Measurements from ENCODE around the gene ZBTB20. TPM values are rescaled to one million over a fixed set of nuclear protein-coding genes. Genes with fewer than 3 reads are reported as not detected.
A peak's percentile ranks its signal among the peaks of the same experiment; 100 is the strongest.

Gene ZBTB20
- total RNA-seq, 1 donor from 2014 or later, result 15.5 TPM

- TF ChIP-seq, protein P1, sequence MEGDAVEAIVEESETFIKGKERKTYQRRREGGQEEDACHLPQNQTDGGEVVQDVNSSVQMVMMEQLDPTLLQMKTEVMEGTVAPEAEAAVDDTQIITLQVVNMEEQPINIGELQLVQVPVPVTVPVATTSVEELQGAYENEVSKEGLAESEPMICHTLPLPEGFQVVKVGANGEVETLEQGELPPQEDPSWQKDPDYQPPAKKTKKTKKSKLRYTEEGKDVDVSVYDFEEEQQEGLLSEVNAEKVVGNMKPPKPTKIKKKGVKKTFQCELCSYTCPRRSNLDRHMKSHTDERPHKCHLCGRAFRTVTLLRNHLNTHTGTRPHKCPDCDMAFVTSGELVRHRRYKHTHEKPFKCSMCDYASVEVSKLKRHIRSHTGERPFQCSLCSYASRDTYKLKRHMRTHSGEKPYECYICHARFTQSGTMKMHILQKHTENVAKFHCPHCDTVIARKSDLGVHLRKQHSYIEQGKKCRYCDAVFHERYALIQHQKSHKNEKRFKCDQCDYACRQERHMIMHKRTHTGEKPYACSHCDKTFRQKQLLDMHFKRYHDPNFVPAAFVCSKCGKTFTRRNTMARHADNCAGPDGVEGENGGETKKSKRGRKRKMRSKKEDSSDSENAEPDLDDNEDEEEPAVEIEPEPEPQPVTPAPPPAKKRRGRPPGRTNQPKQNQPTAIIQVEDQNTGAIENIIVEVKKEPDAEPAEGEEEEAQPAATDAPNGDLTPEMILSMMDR (IDR thresholded peaks at IDR 0.05), result no peak
- no peak overlapping the region for H3K27ac Mint-ChIP-seq (ENCODE audit: unreplicated experiment)
- no peaks in the 10 kb centered on the region for H3K36me3 Mint-ChIP-seq (ENCODE audit: low read depth)
- no peak for DNase-seq (ENCODE audit: low spot score)
- peaks cover 24% of the 10 kb centered on the region for H3K4me1 Mint-ChIP-seq (ENCODE audit: low read depth)
- H3K27me3 Mint-ChIP-seq (ENCODE audit: low read depth), result no peaks in the 10 kb centered on the region
- H3K4me3 Mint-ChIP-seq (ENCODE audit: unreplicated experiment), result no peak overlapping the region
- H3K9me3 Mint-ChIP-seq (ENCODE audit: low read depth), result no peaks in the 10 kb centered on the region
Measured at GRCh38 chr3:114758831-114759699, 388.0 kb downstream of the ZBTB20 start.

- Mint-ChIP-seq H3K36me3 (ENCODE audit: low read depth) (no peaks in the 10 kb centered on the region), H3K27ac (ENCODE audit: unreplicated experiment) (no peak overlapping the region), H3K4me3 (ENCODE audit: unreplicated experiment) (no peak overlapping the region), H3K4me1 (ENCODE audit: low read depth) (peaks cover 20% of the 10 kb centered on the region), H3K9me3 (ENCODE audit: low read depth) (no peaks in the 10 kb centered on the region), H3K27me3 (ENCODE audit: low read depth) (no peaks in the 10 kb centered on the region)
- TF ChIP-seq, protein P1 (IDR thresholded peaks at IDR 0.05), result no peak
- DNase-seq (ENCODE audit: low spot score), result no peak
Measured at GRCh38 chr3:114756506-114757279, 390.4 kb downstream of the ZBTB20 start.

GRCh38 chr3:114746502-114746901 is 400.6 kb downstream of the ZBTB20 start:
- DNase-seq (ENCODE audit: low spot score), result no peak
- H3K27ac Mint-ChIP-seq (ENCODE audit: unreplicated experiment), result peak overlapping the region; percentile 51
- H3K4me3 Mint-ChIP-seq (ENCODE audit: unreplicated experiment), result no peak overlapping the region
- no peaks in the 10 kb centered on the region for H3K9me3 Mint-ChIP-seq (ENCODE audit: low read depth)
- no peaks in the 10 kb centered on the region for H3K27me3 Mint-ChIP-seq (ENCODE audit: low read depth)
- TF ChIP-seq, protein P1 (IDR thresholded peaks at IDR 0.05), result no peak
- peaks cover 21% of the 10 kb centered on the region for H3K4me1 Mint-ChIP-seq (ENCODE audit: low read depth)
- H3K36me3 Mint-ChIP-seq (ENCODE audit: low read depth), result no peaks in the 10 kb centered on the region

DNA sequence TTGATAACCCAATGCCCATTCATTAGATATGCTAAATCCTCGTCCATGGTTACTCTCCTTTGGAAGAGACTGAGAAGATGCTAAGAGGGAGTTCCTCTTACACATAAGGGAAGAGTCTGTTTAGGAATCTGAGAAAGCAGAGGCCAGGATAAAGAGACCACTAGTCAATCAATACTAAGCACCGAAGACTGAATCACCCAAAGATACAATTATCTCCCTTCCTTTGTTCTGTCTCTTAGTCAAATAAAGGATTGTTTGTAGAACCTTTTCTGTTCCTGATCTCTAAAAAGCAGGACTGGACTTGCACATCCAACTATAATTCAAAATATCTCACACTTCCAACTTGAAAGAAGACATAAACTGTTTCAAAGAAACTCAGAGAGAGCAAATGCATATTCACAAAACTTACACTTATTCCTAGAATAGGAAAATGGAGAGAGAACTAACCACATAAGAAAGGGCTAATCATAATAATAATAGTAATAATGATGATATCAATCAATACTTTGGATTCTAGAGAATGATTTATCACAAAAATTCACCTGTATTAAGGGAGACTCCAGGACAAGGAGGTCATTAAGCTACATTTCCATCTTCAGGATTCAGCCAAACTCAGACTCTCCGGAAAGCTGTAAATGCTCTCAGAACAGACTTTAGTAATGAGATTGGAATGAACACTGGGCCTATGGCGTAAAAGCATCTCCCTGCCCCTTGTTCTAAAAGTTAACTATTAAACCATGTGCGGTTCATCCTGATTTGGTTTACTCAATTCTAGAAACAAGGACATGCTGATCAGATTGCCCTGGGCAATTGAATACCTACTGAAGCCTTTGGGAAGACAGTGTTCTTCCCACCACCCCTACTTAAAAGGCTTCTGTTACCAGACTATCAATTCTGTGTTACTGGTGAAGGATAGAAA is 401.5 kb downstream of the ZBTB20 start:
- Mint-ChIP-seq H3K4me1 (ENCODE audit: low read depth) (peaks cover 28% of the 10 kb centered on the region), H3K27ac (ENCODE audit: unreplicated experiment) (peak overlapping the region; percentile 86), H3K9me3 (ENCODE audit: low read depth) (peaks cover 3% of the 10 kb centered on the region), H3K4me3 (ENCODE audit: unreplicated experiment) (peak overlapping the region; percentile 54), H3K36me3 (ENCODE audit: low read depth) (no peaks in the 10 kb centered on the region), H3K27me3 (ENCODE audit: low read depth) (no peaks in the 10 kb centered on the region)
- no peak for DNase-seq (ENCODE audit: low spot score)
- TF ChIP-seq, protein P1 (IDR thresholded peaks at IDR 0.05), result no peak
